Activated naive CD4-positive, alpha-beta T cell treated with anti-CD3 and anti-CD28 coated beads, Interleukin-2, amount 50 U/mL, for 72 hours (primary cell): Measurements from ENCODE around the gene LTBR. TPM values are rescaled to one million over a fixed set of nuclear protein-coding genes. Genes with fewer than 3 reads are reported as not detected.
A peak's percentile ranks its signal among the peaks of the same experiment; 100 is the strongest.

Experiments
- ATAC-seq, 2 donors: fragments of 150-1000 bp; cut with Tn5 transposase; 2 replicates each; pipeline ENCODE4 v1.10.0; 2021; ENCODE audit warnings: mild to moderate bottlenecking in 2 of 2, moderate library complexity in 2 of 2
- DNase-seq, 2 donors: peaks; one replicate each; pipeline ENCODE4 v3.0.0; 2021 to 2022; ENCODE audit warnings: low spot score in 2 of 2
- H3K27ac Mint-ChIP-seq, 2 donors: one replicate each; pipeline ENCODE4 v1.8.0; 2022; ENCODE audit warnings: mild to moderate bottlenecking in 2 of 2, mixed read lengths in 2 of 2
- H3K36me3 Mint-ChIP-seq, 2 donors: one replicate each; pipeline ENCODE4 v1.8.0; 2022; ENCODE audit warnings: mixed read lengths in 2 of 2
- H3K9me3 Mint-ChIP-seq, 2 donors: one replicate each; pipeline ENCODE4 v1.8.0; 2022; ENCODE audit warnings: mixed read lengths in 2 of 2
- total RNA-seq, 2 donors: library from RNA; stranded (reverse); gene quantifications; one replicate each; pipeline ENCODE4 v1.2.3, GENCODE V29; 2022

Gene LTBR
- total RNA-seq, 2 donors from 2014 or later, result 2.0 to 3.1 TPM

- no peaks in the 10 kb centered on the region for H3K9me3 Mint-ChIP-seq
- no peaks in the 10 kb centered on the region for H3K36me3 Mint-ChIP-seq
- peak overlapping the region in 1 of 2 donors; percentile 13 for H3K27ac Mint-ChIP-seq
- ATAC-seq (no peak), DNase-seq (no peak)
Measured at GRCh38 chr12:6374028-6374785, 9.8 kb upstream of the LTBR start.

GRCh38 chr12:6374786-6375160 lies 9.2 kb upstream of the LTBR start:
- Mint-ChIP-seq H3K9me3 (no peaks in the 10 kb centered on the region), H3K36me3 (no peaks in the 10 kb centered on the region), H3K27ac (peak overlapping the region in 1 of 2 donors; percentile 44)
- no peak for DNase-seq
- no peak for ATAC-seq

GRCh38 chr12:6375269-6376078 lies 8.5 kb upstream of the LTBR start, which contains the start of gene SCNN1A:
Gene SCNN1A (minus strand): TSS chr12:6375563. CDS start chr12:6374783, 780 bp downstream.
- no peak for DNase-seq
- H3K36me3 Mint-ChIP-seq, result no peaks in the 10 kb centered on the region
- ATAC-seq, result no peak
- H3K27ac Mint-ChIP-seq, result peak within 1 kb of the TSS; percentile 44 to 89
- H3K9me3 Mint-ChIP-seq, result no peaks in the 10 kb centered on the region

- H3K36me3 Mint-ChIP-seq, result no peaks in the 10 kb centered on the region
- peak overlapping the region; percentile 44 to 72 for H3K27ac Mint-ChIP-seq
- DNase-seq (no peak), ATAC-seq (peak in 1 of 2 donors; percentile 58)
- H3K9me3 Mint-ChIP-seq, result no peaks in the 10 kb centered on the region
Measured at GRCh38 chr12:6376079-6376869, 7.7 kb upstream of the LTBR start.

- H3K36me3 Mint-ChIP-seq, result no peaks in the 10 kb centered on the region
- ATAC-seq (peak in 1 of 2 donors; percentile 13), DNase-seq (no peak)
- H3K27ac Mint-ChIP-seq, result peak overlapping the region in 1 of 2 donors; percentile 44
- no peaks in the 10 kb centered on the region for H3K9me3 Mint-ChIP-seq
Measured at GRCh38 chr12:6376870-6377666, 6.9 kb upstream of the LTBR start.

GRCh38 chr12:6377667-6377994 lies 6.3 kb upstream of the LTBR start:
- ATAC-seq (no peak), DNase-seq (no peak)
- Mint-ChIP-seq H3K36me3 (no peaks in the 10 kb centered on the region), H3K27ac (no peak overlapping the region), H3K9me3 (no peaks in the 10 kb centered on the region)

- no peaks in the 10 kb centered on the region for H3K9me3 Mint-ChIP-seq
- peaks cover 0 to 4% of the 10 kb centered on the region in 2 donors for H3K36me3 Mint-ChIP-seq
- ATAC-seq, result no peak
- DNase-seq, result no peak
- no peak overlapping the region for H3K27ac Mint-ChIP-seq
Measured at GRCh38 chr12:6378709-6379472, 5.1 kb upstream of the LTBR start.

GRCh38 chr12:6380141-6381121 lies 3.5 kb upstream of the LTBR start:
- Mint-ChIP-seq H3K9me3 (no peaks in the 10 kb centered on the region), H3K36me3 (peaks cover 0 to 4% of the 10 kb centered on the region in 2 donors), H3K27ac (no peak overlapping the region)
- DNase-seq (no peak), ATAC-seq (no peak)

- DNase-seq, result no peak
- H3K27ac Mint-ChIP-seq, result no peak overlapping the region
- peaks cover 0 to 4% of the 10 kb centered on the region in 2 donors for H3K36me3 Mint-ChIP-seq
- ATAC-seq, result no peak
- no peaks in the 10 kb centered on the region for H3K9me3 Mint-ChIP-seq
Measured at GRCh38 chr12:6382371-6382770, 1.6 kb upstream of the LTBR start.

GRCh38 chr12:6382982-6383381 lies 980 bp upstream of the LTBR start:
- ATAC-seq (peak in 1 of 2 donors; percentile 16), DNase-seq (no peak)
- Mint-ChIP-seq H3K27ac (no peak overlapping the region), H3K36me3 (peaks cover 0 to 4% of the 10 kb centered on the region in 2 donors), H3K9me3 (no peaks in the 10 kb centered on the region)

GRCh38 chr12:6384499-6385436 lies 806 bp downstream of the LTBR start:
- peaks cover 0 to 4% of the 10 kb centered on the region in 2 donors for H3K36me3 Mint-ChIP-seq
- DNase-seq (no peak), ATAC-seq (no peak)
- H3K9me3 Mint-ChIP-seq, result no peaks in the 10 kb centered on the region
- H3K27ac Mint-ChIP-seq, result no peak overlapping the region

GRCh38 chr12:6386038-6386437 lies 2.1 kb downstream of the LTBR start:
- Mint-ChIP-seq H3K27ac (no peak overlapping the region), H3K36me3 (peaks cover 0 to 4% of the 10 kb centered on the region in 2 donors), H3K9me3 (no peaks in the 10 kb centered on the region)
- ATAC-seq (no peak), DNase-seq (no peak)

- H3K27ac Mint-ChIP-seq, result no peak overlapping the region
- peaks cover 0 to 4% of the 10 kb centered on the region in 2 donors for H3K36me3 Mint-ChIP-seq
- no peak for ATAC-seq
- no peak for DNase-seq
- no peaks in the 10 kb centered on the region for H3K9me3 Mint-ChIP-seq
Measured at GRCh38 chr12:6386491-6386890, 2.5 kb downstream of the LTBR start.

GRCh38 chr12:6387541-6387940 lies 3.6 kb downstream of the LTBR start:
- DNase-seq, result no peak
- H3K36me3 Mint-ChIP-seq, result peaks cover 0 to 4% of the 10 kb centered on the region in 2 donors
- ATAC-seq, result no peak

More at GRCh38 chr12:6387541-6387940, 3.6 kb downstream of the LTBR start:
- Mint-ChIP-seq H3K9me3 (no peaks in the 10 kb centered on the region), H3K27ac (no peak overlapping the region)
